Measurements from ENCODE around the gene TUBB3.
"Not testable (repeated sequence)": the region's sequence is repeated elsewhere in the genome, so short reads cannot be mapped to it uniquely, and the experiment has no call there.

The TUBB3 gene

GRCh38 chr16:89922884-89923639 is at the start of gene TUBB3:
Gene TUBB3, plus strand, starts transcription at chr16:89923342. Its CDS starts 60 bp downstream, at chr16:89923402.
- no peak for FAIRE-seq

GRCh38 chr16:89873972-89874689 is 49.0 kb upstream of the TUBB3 start:
- FAIRE-seq, result no peak

- FAIRE-seq, result not testable (repeated sequence)
Observed at GRCh38 chr16:89879123-89879522, 44.0 kb upstream of the TUBB3 start.

- FAIRE-seq, result no peak
Observed at GRCh38 chr16:89880477-89881367, 42.4 kb upstream of the TUBB3 start.

GRCh38 chr16:89881368-89881730 is 41.8 kb upstream of the TUBB3 start:
- FAIRE-seq, result no peak

GRCh38 chr16:89883346-89884040 is 39.6 kb upstream of the TUBB3 start:
- no peak for FAIRE-seq

GRCh38 chr16:89884041-89884421 is 39.1 kb upstream of the TUBB3 start:
- no peak for FAIRE-seq

GRCh38 chr16:89887243-89887642 is 35.9 kb upstream of the TUBB3 start:
- no peak for FAIRE-seq

GRCh38 chr16:89890200-89890599 is 32.9 kb upstream of the TUBB3 start:
- FAIRE-seq, result no peak

GRCh38 chr16:89890886-89891657 is 32.1 kb upstream of the TUBB3 start:
- no peak for FAIRE-seq

- FAIRE-seq, result no peak
Observed at GRCh38 chr16:89892055-89892630, 31.0 kb upstream of the TUBB3 start.

- no peak for FAIRE-seq
Observed at GRCh38 chr16:89892635-89893034, 30.5 kb upstream of the TUBB3 start.

- no peak for FAIRE-seq
Observed at GRCh38 chr16:89893642-89894548, 29.2 kb upstream of the TUBB3 start.

GRCh38 chr16:89895482-89896250 is 27.5 kb upstream of the TUBB3 start:
- FAIRE-seq, result no peak

- FAIRE-seq, result no peak
Observed at GRCh38 chr16:89897204-89897603, 25.9 kb upstream of the TUBB3 start.

GRCh38 chr16:89898201-89898967 is 24.8 kb upstream of the TUBB3 start:
- FAIRE-seq, result no peak

- FAIRE-seq, result no peak
Observed at GRCh38 chr16:89899879-89900481, 23.2 kb upstream of the TUBB3 start.

GRCh38 chr16:89900885-89901284 is 22.3 kb upstream of the TUBB3 start:
- FAIRE-seq, result no peak
